ENCODE results near the gene PRRC2B. TPM values are rescaled to one million over a fixed set of nuclear protein-coding genes. Genes with fewer than 3 reads are reported as not detected.
"Not testable (repeated sequence)": the region's sequence is repeated elsewhere in the genome, so short reads cannot be mapped to it uniquely, and the experiment has no call there.

Gene PRRC2B
- total and polyA plus RNA-seq, 4 donors: 39.4 to 171 (median 91.4) TPM

DNA sequence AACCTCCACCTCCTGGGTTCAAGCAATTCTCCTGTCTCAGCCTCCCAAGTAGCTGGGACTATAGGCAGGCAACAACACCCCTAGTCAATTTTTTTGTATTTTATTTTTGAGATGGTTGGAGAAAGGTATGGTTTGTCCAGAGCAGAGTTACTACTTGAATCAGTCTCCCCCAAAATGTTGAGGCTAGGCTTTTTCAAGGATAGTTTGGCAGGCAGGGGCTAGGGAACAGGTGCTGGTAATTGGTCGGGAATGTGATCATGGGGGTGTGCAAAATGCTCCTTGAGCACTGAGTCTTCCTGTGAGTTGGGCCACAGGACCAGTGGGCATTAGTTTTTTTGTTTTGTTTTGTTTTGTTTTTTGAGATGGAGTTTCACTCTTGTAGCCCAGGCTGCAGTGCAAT, 28.3 kb upstream of the PRRC2B start:
- DNase-seq: no peak
- TF ChIP-seq, protein P1, sequence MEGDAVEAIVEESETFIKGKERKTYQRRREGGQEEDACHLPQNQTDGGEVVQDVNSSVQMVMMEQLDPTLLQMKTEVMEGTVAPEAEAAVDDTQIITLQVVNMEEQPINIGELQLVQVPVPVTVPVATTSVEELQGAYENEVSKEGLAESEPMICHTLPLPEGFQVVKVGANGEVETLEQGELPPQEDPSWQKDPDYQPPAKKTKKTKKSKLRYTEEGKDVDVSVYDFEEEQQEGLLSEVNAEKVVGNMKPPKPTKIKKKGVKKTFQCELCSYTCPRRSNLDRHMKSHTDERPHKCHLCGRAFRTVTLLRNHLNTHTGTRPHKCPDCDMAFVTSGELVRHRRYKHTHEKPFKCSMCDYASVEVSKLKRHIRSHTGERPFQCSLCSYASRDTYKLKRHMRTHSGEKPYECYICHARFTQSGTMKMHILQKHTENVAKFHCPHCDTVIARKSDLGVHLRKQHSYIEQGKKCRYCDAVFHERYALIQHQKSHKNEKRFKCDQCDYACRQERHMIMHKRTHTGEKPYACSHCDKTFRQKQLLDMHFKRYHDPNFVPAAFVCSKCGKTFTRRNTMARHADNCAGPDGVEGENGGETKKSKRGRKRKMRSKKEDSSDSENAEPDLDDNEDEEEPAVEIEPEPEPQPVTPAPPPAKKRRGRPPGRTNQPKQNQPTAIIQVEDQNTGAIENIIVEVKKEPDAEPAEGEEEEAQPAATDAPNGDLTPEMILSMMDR (IDR thresholded peaks at IDR 0.05; ENCODE audit: control extremely low read depth, extremely low read depth): no peak
- no peak for ATAC-seq (ENCODE audit: insufficient read depth, low FRiP score)
- Histone ChIP-seq H3K36me3 (ENCODE audit: control insufficient read depth in 4 of 4, insufficient read depth in 4 of 4, low read length in 4 of 4) (no peaks in the 10 kb centered on the region), H3K27ac (ENCODE audit: low read depth in 1 of 2, low read length in 1 of 2) (no peak overlapping the region), H3K4me1 (ENCODE audit: control insufficient read depth in 5 of 5, insufficient read depth in 5 of 5, low read length in 5 of 5) (peaks cover 0 to 7% (median 0%) of the 10 kb centered on the region in 5 donors), H3K9me3 (ENCODE audit: control insufficient read depth in 4 of 4, insufficient read depth in 3 of 4, low read length in 3 of 4) (no peaks in the 10 kb centered on the region), H3K4me3 (no peak overlapping the region), H3K27me3 (ENCODE audit: control insufficient read depth in 3 of 3, insufficient read depth in 3 of 3, low read length in 2 of 3) (no peaks in the 10 kb centered on the region), H3K9ac (ENCODE audit: insufficient read depth in 1 of 2, low read length in 2 of 2) (no peak overlapping the region)
- 94 to 96% methylated on average over 1 of the region's 1 CpG for WGBS, 2 donors

DNA sequence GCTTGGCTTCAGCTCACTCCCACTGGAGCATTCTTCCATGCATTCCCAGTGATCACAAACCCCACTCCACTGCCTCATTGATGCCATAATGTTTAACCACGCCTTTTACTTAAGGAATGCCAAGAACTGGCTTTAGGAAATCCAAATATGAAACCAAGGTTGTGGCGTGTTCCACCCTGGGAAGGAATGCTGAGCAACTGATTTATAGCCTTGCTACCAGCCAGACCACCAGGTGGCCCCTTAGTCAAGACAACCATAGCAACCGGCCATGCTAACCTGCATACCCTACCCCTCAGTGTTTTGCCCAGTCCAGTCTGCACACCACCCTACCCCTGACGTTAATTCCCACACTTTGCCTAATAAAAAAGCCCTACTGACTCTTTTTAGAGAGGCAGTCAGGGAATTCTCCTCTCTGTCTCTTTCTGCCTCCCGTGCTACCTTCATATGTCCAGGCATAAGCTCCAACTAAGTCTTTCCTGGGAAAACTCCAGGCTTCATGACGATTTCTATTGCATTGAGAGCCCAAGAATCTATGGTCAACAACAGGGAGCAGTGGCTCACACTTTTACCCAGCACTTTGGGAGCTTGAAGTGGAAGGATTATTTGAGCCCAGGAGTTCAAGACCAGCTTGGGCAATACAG, 27.0 kb upstream of the PRRC2B start:
- peak; percentile 19 for ATAC-seq (ENCODE audit: insufficient read depth, low FRiP score)
- DNase-seq: peak; percentile 59 to 66 (median 61)
- Histone ChIP-seq H3K36me3 (ENCODE audit: control insufficient read depth in 4 of 4, insufficient read depth in 4 of 4, low read length in 4 of 4) (no peaks in the 10 kb centered on the region), H3K27me3 (ENCODE audit: control insufficient read depth in 3 of 3, insufficient read depth in 3 of 3, low read length in 2 of 3) (no peaks in the 10 kb centered on the region), H3K9ac (ENCODE audit: insufficient read depth in 1 of 2, low read length in 2 of 2) (no peak overlapping the region), H3K27ac (ENCODE audit: low read depth in 1 of 2, low read length in 1 of 2) (peak overlapping the region in 1 of 2 donors; percentile 15), H3K4me1 (ENCODE audit: control insufficient read depth in 5 of 5, insufficient read depth in 5 of 5, low read length in 5 of 5) (peaks cover 0 to 3% (median 0%) of the 10 kb centered on the region in 5 donors), H3K4me3 (no peak overlapping the region), H3K9me3 (ENCODE audit: control insufficient read depth in 4 of 4, insufficient read depth in 3 of 4, low read length in 3 of 4) (no peaks in the 10 kb centered on the region)
- WGBS, 2 donors: 37 to 58% methylated on average over 6 of the region's 6 CpGs
- TF ChIP-seq, protein P1 (IDR thresholded peaks at IDR 0.05; ENCODE audit: control extremely low read depth, extremely low read depth): peak; percentile 15

DNA sequence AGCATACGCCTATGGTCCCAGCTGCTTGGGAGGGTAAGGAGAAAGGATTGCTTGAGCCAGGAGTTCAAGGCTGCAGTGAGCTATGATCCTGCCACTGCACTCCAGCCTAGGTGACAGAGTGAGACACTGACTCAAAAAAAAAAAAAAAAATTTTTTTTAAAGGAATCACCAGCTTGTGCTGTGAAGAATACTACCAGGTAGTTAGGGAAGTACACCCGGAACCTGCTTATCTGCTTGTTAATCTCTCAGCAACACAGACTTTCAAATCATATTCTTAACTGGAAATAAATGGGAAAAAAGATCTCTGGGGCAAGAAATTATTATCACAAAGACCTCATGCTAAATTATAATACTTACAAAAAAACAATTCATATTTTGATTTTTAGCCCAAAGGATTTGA, 26.4 kb upstream of the PRRC2B start:
- Histone ChIP-seq H3K27me3 (ENCODE audit: control insufficient read depth in 3 of 3, insufficient read depth in 3 of 3, low read length in 2 of 3) (no peaks in the 10 kb centered on the region), H3K9ac (ENCODE audit: insufficient read depth in 1 of 2, low read length in 2 of 2) (no peak overlapping the region), H3K9me3 (ENCODE audit: control insufficient read depth in 4 of 4, insufficient read depth in 3 of 4, low read length in 3 of 4) (no peaks in the 10 kb centered on the region), H3K4me1 (ENCODE audit: control insufficient read depth in 5 of 5, insufficient read depth in 5 of 5, low read length in 5 of 5) (peaks cover 0 to 3% (median 2%) of the 10 kb centered on the region in 5 donors), H3K4me3 (no peak overlapping the region), H3K27ac (ENCODE audit: low read depth in 1 of 2, low read length in 1 of 2) (no peak overlapping the region), H3K36me3 (ENCODE audit: control insufficient read depth in 4 of 4, insufficient read depth in 4 of 4, low read length in 4 of 4) (no peaks in the 10 kb centered on the region)
- DNase-seq (no peak), ATAC-seq (ENCODE audit: insufficient read depth, low FRiP score) (no peak)
- WGBS, 2 donors: 70 to 81% methylated on average over 2 of the region's 2 CpGs
- TF ChIP-seq, protein P1 (IDR thresholded peaks at IDR 0.05; ENCODE audit: control extremely low read depth, extremely low read depth): no peak

DNA sequence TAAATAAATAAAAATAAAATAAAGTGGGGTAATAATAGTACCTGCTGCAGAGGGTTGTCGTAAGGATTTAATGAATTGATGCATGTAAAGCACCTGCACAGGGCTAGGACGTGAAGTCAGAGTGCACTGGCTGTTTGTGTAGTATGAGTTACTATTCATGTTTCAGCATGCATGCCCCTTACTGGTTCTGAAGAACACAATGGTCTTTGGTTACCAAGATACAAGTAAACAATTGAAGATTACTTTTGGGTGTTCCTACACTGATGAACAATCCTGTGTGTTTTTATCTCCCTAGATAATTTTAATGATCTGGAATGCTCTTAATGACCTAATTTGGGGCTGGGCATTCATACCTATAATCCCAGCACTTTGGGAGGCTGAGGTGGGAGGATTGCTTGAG, 23.2 kb upstream of the PRRC2B start:
- H3K4me1 ChIP-seq (ENCODE audit: control insufficient read depth in 5 of 5, insufficient read depth in 5 of 5, low read length in 5 of 5): peaks cover 0 to 9% (median 2%) of the 10 kb centered on the region in 5 donors
- H3K27me3 ChIP-seq (ENCODE audit: control insufficient read depth in 3 of 3, insufficient read depth in 3 of 3, low read length in 2 of 3): no peaks in the 10 kb centered on the region
- TF ChIP-seq, protein P1 (IDR thresholded peaks at IDR 0.05; ENCODE audit: control extremely low read depth, extremely low read depth): no peak
- H3K4me3 ChIP-seq: no peak overlapping the region
- ATAC-seq (ENCODE audit: insufficient read depth, low FRiP score) (no peak), DNase-seq (no peak)
- H3K36me3 ChIP-seq (ENCODE audit: control insufficient read depth in 4 of 4, insufficient read depth in 4 of 4, low read length in 4 of 4): no peaks in the 10 kb centered on the region
- H3K27ac ChIP-seq (ENCODE audit: low read depth in 1 of 2, low read length in 1 of 2): no peak overlapping the region
- H3K9ac ChIP-seq (ENCODE audit: insufficient read depth in 1 of 2, low read length in 2 of 2): no peak overlapping the region
- no peaks in the 10 kb centered on the region for H3K9me3 ChIP-seq (ENCODE audit: control insufficient read depth in 4 of 4, insufficient read depth in 3 of 4, low read length in 3 of 4)
- WGBS, 2 donors: 82 to 96% methylated on average over 2 of the region's 2 CpGs

DNA sequence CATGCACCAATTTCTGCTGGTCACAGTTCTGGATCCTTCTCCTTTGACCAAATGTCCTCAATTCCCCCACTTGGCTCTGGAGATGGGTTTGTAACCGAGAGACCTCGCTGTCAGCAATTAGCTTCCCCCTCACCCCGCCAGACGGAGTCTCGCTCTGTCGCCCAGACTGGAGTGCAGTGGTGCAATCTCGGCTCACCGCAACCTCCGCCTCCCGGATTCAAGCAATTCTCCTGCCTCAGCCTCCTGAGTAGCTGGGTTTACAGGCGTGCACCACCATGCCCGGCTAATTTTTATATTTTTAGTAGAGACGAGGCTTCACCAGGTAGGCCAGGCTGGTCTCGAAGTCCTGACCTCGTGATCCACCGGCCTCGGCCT, 21.3 kb upstream of the PRRC2B start:
- Histone ChIP-seq H3K27ac (ENCODE audit: low read depth in 1 of 2, low read length in 1 of 2) (peak overlapping the region; percentile 93 to 98), H3K4me3 (peak overlapping the region; percentile 55)
- ATAC-seq (ENCODE audit: insufficient read depth, low FRiP score); H3K36me3 ChIP-seq (ENCODE audit: control insufficient read depth in 4 of 4, insufficient read depth in 4 of 4, low read length in 4 of 4); H3K4me1 ChIP-seq (ENCODE audit: control insufficient read depth in 5 of 5, insufficient read depth in 5 of 5, low read length in 5 of 5); DNase-seq; H3K27me3 ChIP-seq (ENCODE audit: control insufficient read depth in 3 of 3, insufficient read depth in 3 of 3, low read length in 2 of 3); H3K9me3 ChIP-seq (ENCODE audit: control insufficient read depth in 4 of 4, insufficient read depth in 3 of 4, low read length in 3 of 4); H3K9ac ChIP-seq (ENCODE audit: insufficient read depth in 1 of 2, low read length in 2 of 2): not testable (repeated sequence)
- WGBS, 2 donors: 35 to 38% methylated on average over 17 of the region's 17 CpGs
